ENCODE results near the gene CTDSPL. TPM values are rescaled to one million over a fixed set of nuclear protein-coding genes. Genes with fewer than 3 reads are reported as not detected.

CTDSPL gene
- total RNA-seq, 6 donors from 2014 or later = 35.6 to 78.1 (median 55.5) TPM

GRCh38 chr3:37903734-37904133 is 42.1 kb downstream of the CTDSPL start:
- Histone ChIP-seq H3K36me3 (no peaks in the 10 kb centered on the region), H3K4me3 (no peak overlapping the region), H3K4me1 (peaks cover 31 to 58% (median 41%) of the 10 kb centered on the region in 4 donors), H3K27ac (peak overlapping the region in 2 of 4 donors; percentile 5 to 79), H3K27me3 (no peaks in the 10 kb centered on the region), H3K9me3 (no peaks in the 10 kb centered on the region)
- 89 to 100% methylated on average over 2 to 3 of the region's 3 CpGs for WGBS, 2 donors
- ATAC-seq (ENCODE audit: low FRiP score in 2 of 2) (no peak), DNase-seq (no peak)
- TF ChIP-seq CTCF (IDR thresholded peaks at IDR 0.05) (no peak), POLR2AphosphoS5 (IDR thresholded peaks at IDR 0.05) (no peak), EP300 (IDR thresholded peaks at IDR 0.05) (no peak), POLR2A (IDR thresholded peaks at IDR 0.05) (no peak)

- peak overlapping the region in 3 of 4 donors; percentile 5 to 79 (median 30) for H3K27ac ChIP-seq
Measured at GRCh38 chr3:37904601-37905000, 42.9 kb downstream of the CTDSPL start.

GRCh38 chr3:37905346-37905745 is 43.7 kb downstream of the CTDSPL start:
- TF ChIP-seq CTCF (IDR thresholded peaks at IDR 0.05) = no peak
- TF ChIP-seq EP300 (IDR thresholded peaks at IDR 0.05) = no peak
- no peak for TF ChIP-seq POLR2A (IDR thresholded peaks at IDR 0.05)
- no peak for TF ChIP-seq POLR2AphosphoS5 (IDR thresholded peaks at IDR 0.05)
- ATAC-seq (ENCODE audit: low FRiP score in 2 of 2) (no peak), DNase-seq (no peak)
- no peak overlapping the region for H3K4me3 ChIP-seq
- H3K9me3 ChIP-seq = no peaks in the 10 kb centered on the region
- no peaks in the 10 kb centered on the region for H3K27me3 ChIP-seq
- H3K36me3 ChIP-seq = no peaks in the 10 kb centered on the region
- 29 to 35% methylated on average over 1 of the region's 1 CpG for WGBS, 2 donors
- peaks cover 31 to 58% (median 41%) of the 10 kb centered on the region in 4 donors for H3K4me1 ChIP-seq
- H3K27ac ChIP-seq = peak overlapping the region in 2 of 4 donors; percentile 5 to 79

More at GRCh38 chr3:37904601-37905000, 42.9 kb downstream of the CTDSPL start:
- H3K4me3 ChIP-seq = no peak overlapping the region
- DNase-seq = no peak
- no peaks in the 10 kb centered on the region for H3K9me3 ChIP-seq
- H3K4me1 ChIP-seq = peaks cover 31 to 58% (median 44%) of the 10 kb centered on the region in 4 donors
- H3K27me3 ChIP-seq = no peaks in the 10 kb centered on the region
- peak in 1 of 2 donors; percentile 44 for ATAC-seq (ENCODE audit: low FRiP score in 2 of 2)
- no peaks in the 10 kb centered on the region for H3K36me3 ChIP-seq
- 38 to 44% methylated on average over 1 of the region's 1 CpG for WGBS, 2 donors
- TF ChIP-seq EP300 (IDR thresholded peaks at IDR 0.05) = no peak
- no peak for TF ChIP-seq CTCF (IDR thresholded peaks at IDR 0.05)
- TF ChIP-seq POLR2A (IDR thresholded peaks at IDR 0.05) = no peak
- no peak for TF ChIP-seq POLR2AphosphoS5 (IDR thresholded peaks at IDR 0.05)

- WGBS, 2 donors = 58 to 63% methylated on average over 7 to 8 of the region's 8 CpGs
- peak in 1 of 2 donors; percentile 42 for ATAC-seq (ENCODE audit: low FRiP score in 2 of 2)
- no peak for DNase-seq
- H3K4me3 ChIP-seq = no peak overlapping the region
- H3K4me1 ChIP-seq = peaks cover 28 to 56% (median 41%) of the 10 kb centered on the region in 4 donors
- TF ChIP-seq CTCF (IDR thresholded peaks at IDR 0.05) = no peak
- no peak for TF ChIP-seq EP300 (IDR thresholded peaks at IDR 0.05)
- TF ChIP-seq POLR2A (IDR thresholded peaks at IDR 0.05) = no peak
- no peak for TF ChIP-seq POLR2AphosphoS5 (IDR thresholded peaks at IDR 0.05)
- peak overlapping the region; percentile 20 to 79 (median 55) for H3K27ac ChIP-seq
- H3K9me3 ChIP-seq = no peaks in the 10 kb centered on the region
- H3K27me3 ChIP-seq = no peaks in the 10 kb centered on the region
- H3K36me3 ChIP-seq = no peaks in the 10 kb centered on the region
Measured at GRCh38 chr3:37905987-37906674, 44.5 kb downstream of the CTDSPL start.
